ENCODE data around the gene MED22. TPM values are rescaled to one million over a fixed set of nuclear protein-coding genes. Genes with fewer than 3 reads are reported as not detected.

The MED22 gene
- total RNA-seq, 1 donor from 2014 or later = 45.7 TPM

- POLR2A ChIA-PET = interaction anchor here (0.6 to 3.7 kb wide), 15 partner anchors 9 to 326 kb away, joined by 3 to 52 read pairs (median 5); partner anchors contain the start of genes CACFD1, GTF3C5, MED22 and RPL7A
- H3K36me3 Mint-ChIP-seq (ENCODE audit: low read depth) = peaks cover 48% of the 10 kb centered on the region
- ATAC-seq (ENCODE audit: low read depth) = no peak
- no peaks in the 10 kb centered on the region for H3K27me3 Mint-ChIP-seq
- no peaks in the 10 kb centered on the region for H3K9me3 Mint-ChIP-seq
- DNase-seq = no peak
- TF ChIP-seq, protein P1, sequence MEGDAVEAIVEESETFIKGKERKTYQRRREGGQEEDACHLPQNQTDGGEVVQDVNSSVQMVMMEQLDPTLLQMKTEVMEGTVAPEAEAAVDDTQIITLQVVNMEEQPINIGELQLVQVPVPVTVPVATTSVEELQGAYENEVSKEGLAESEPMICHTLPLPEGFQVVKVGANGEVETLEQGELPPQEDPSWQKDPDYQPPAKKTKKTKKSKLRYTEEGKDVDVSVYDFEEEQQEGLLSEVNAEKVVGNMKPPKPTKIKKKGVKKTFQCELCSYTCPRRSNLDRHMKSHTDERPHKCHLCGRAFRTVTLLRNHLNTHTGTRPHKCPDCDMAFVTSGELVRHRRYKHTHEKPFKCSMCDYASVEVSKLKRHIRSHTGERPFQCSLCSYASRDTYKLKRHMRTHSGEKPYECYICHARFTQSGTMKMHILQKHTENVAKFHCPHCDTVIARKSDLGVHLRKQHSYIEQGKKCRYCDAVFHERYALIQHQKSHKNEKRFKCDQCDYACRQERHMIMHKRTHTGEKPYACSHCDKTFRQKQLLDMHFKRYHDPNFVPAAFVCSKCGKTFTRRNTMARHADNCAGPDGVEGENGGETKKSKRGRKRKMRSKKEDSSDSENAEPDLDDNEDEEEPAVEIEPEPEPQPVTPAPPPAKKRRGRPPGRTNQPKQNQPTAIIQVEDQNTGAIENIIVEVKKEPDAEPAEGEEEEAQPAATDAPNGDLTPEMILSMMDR (IDR thresholded peaks at IDR 0.05) = no peak
- H3K27ac Mint-ChIP-seq = peak overlapping the region; percentile 82
- peaks cover 45% of the 10 kb centered on the region for H3K4me1 Mint-ChIP-seq
- peak overlapping the region; percentile 88 for H3K4me3 Mint-ChIP-seq
- CTCF ChIA-PET = interaction anchor here (0.6 to 1.0 kb wide), 4 partner anchors 8 to 201 kb away, joined by 3 to 5 read pairs (median 4); no protein-coding TSS in a partner anchor
- intact Hi-C loops (cut with micrococcal nuclease) = loop anchor here (1.0 kb wide), 3 partner anchors 8 to 170 kb away; partner anchors contain the start of genes MED22, RPL7A, STKLD1 and SURF4
Observed at GRCh38 chr9:133355881-133356357, 8.0 kb upstream of the MED22 start.

DNA sequence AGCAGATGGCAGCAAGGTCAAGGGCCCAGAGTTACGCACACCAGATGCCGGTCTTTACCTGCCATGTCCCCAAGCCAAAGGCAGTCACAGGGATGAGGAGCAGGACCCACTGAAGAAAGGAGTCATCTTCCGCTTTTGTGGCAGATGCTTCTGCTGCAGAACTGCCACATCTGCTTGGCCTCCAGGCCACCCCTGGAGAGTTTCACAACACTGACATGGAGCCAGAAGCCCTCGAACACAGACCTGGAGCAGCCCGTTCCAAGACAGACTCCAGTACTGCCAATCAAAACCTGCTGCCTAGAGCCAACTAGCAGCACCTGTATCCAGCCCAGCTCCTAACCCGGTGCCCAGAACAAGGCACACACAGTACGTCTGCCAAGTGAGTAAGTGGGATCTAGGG lies 6.8 kb upstream of the MED22 start:
- DNase-seq = no peak

DNA sequence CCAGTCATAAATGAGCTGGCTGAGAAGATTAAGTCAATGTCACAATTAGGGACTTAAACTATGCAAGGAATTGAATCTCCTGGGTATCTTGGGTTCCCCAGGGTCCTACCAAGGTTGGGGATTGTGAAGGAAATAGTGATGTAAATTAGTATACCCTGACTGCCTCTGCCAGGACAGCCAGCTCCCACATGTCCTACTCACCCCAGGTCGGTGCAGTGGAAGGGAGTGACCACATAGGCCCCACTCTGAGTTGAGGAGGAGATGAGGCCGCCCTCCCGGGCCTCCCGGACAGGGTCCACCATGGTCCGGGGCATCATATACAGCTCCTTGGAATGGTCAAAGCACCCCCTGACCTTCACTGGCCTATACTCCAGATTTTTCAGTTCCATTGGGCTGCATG lies 5.6 kb upstream of the MED22 start:
- DNase-seq (no peak), ATAC-seq (ENCODE audit: low read depth) (no peak)
- H3K36me3 Mint-ChIP-seq (ENCODE audit: low read depth) = peaks cover 57% of the 10 kb centered on the region
- H3K9me3 Mint-ChIP-seq = no peaks in the 10 kb centered on the region
- H3K4me1 Mint-ChIP-seq = peaks cover 59% of the 10 kb centered on the region
- no peak overlapping the region for H3K4me3 Mint-ChIP-seq
- no peaks in the 10 kb centered on the region for H3K27me3 Mint-ChIP-seq
- ChIA-PET CTCF (no interaction called here), POLR2A (interaction anchor here (1.0 to 1.1 kb wide), 2 partner anchors 11 to 18 kb away, joined by 3 read pairs; partner anchors contain the start of gene SURF6)
- peak overlapping the region; percentile 31 for H3K27ac Mint-ChIP-seq
- intact Hi-C loops (cut with micrococcal nuclease) = no loop called here
- TF ChIP-seq, protein P1 (IDR thresholded peaks at IDR 0.05) = no peak

More for the DNA sequence above, 6.8 kb upstream of the MED22 start:
- intact Hi-C loops (cut with micrococcal nuclease) = no loop called here
- Mint-ChIP-seq H3K36me3 (ENCODE audit: low read depth) (peaks cover 53% of the 10 kb centered on the region), H3K4me1 (peaks cover 51% of the 10 kb centered on the region), H3K9me3 (no peaks in the 10 kb centered on the region), H3K4me3 (peak overlapping the region; percentile 88), H3K27ac (no peak overlapping the region), H3K27me3 (no peaks in the 10 kb centered on the region)
- ATAC-seq (ENCODE audit: low read depth) = no peak
- ChIA-PET POLR2A (interaction anchor here (1.0 to 3.7 kb wide), 5 partner anchors 7 to 324 kb away, joined by 3 to 52 read pairs (median 8); partner anchors contain the start of genes CACFD1, GTF3C5, MED22 and RPL7A), CTCF (interaction anchor here (0.8 to 1.0 kb wide), 2 partner anchors 9 to 169 kb away, joined by 3 to 4 read pairs; no protein-coding TSS in a partner anchor)
- TF ChIP-seq, protein P1 (IDR thresholded peaks at IDR 0.05) = no peak

DNA sequence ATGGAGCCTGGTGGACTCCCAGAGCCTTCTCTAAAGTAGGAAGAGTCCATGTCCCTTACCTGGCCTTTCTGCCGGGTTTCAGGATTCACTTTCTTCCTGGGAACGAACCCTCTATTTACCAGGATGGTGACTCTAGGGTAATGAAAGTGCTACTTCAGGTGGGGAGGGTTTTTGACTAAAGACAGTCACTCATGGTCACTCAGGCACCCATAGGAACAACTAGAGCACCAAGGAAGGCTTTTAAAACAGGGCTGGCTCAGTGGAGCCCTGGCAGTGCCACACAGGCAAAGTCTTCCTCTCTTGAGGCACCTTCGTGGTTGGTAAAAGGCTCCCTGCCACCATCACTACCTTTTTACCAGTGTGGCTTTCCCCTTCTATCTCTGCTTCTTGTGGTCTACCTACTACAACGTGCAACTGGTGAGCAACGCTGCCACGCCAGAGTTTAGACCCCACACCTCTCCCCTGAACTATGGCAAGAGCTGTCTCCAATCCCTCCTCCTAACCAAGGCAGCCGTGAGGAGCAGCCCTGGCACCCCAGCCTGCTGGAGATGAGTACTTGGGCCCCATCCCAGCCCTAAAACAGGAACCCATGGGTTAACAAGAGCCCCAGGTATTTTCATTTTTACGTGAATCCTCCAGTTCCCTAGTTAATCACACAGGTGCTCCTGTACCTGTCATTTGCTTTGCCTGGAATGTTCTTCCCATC lies 4.9 kb upstream of the MED22 start:
- TF ChIP-seq, protein P1 (IDR thresholded peaks at IDR 0.05) = no peak
- intact Hi-C loops (cut with micrococcal nuclease) = no loop called here
- H3K27me3 Mint-ChIP-seq = no peaks in the 10 kb centered on the region
- DNase-seq (no peak), ATAC-seq (ENCODE audit: low read depth) (no peak)
- H3K9me3 Mint-ChIP-seq = no peaks in the 10 kb centered on the region
- H3K27ac Mint-ChIP-seq = peak overlapping the region; percentile 31
- ChIA-PET CTCF (interaction anchor here (0.9 kb wide), 1 partner anchor 167 kb away, joined by 3 read pairs; no protein-coding TSS in a partner anchor), POLR2A (interaction anchor here (0.6 to 1.5 kb wide), 5 partner anchors 11 to 21 kb away, joined by 3 to 8 read pairs (median 3); partner anchors contain the start of gene SURF6)
- peaks cover 62% of the 10 kb centered on the region for H3K36me3 Mint-ChIP-seq (ENCODE audit: low read depth)
- no peak overlapping the region for H3K4me3 Mint-ChIP-seq
- H3K4me1 Mint-ChIP-seq = peaks cover 58% of the 10 kb centered on the region
